HG02798 (cell line): ENCODE measurements around the gene OPHN1.
"Not testable (repeated sequence)": the region's sequence is repeated elsewhere in the genome, so short reads cannot be mapped to it uniquely, and the experiment has no call there.

ENCODE experiments used
- ATAC-seq: cut with Tn5 transposase; IDR thresholded peaks from one replicate; pipeline ENCODE4 v1.9.1; 2021; ENCODE audit warnings: mild to moderate bottlenecking; ENCODE audit not compliant: unreplicated experiment, poor library complexity

OPHN1 gene

GRCh38 chrX:68424719-68425118 lies 8.6 kb downstream of the OPHN1 start:
- ATAC-seq, result no peak

- ATAC-seq, result no peak
These were observed 10.8 kb downstream of the OPHN1 start for GRCh38 chrX:68422478-68422877.

DNA sequence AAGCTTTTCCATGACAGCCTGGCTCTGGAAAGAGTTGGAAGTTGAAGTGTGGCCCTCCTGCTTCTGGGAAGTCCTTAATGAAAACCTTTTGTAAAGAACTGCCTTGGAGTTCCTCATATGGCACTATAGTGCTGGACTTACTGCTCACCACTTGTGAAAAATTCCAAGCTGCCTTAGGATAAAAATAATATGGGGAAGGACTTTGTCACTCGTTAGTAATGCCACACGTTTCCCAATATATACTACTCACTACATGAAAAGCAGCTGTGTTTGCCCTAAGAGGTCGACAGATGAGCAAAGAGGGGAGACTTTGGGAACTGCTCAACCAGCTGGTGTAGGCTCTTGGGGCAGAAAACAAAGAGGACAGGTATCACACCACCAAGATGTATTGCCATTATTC lies 11.7 kb downstream of the OPHN1 start:
- ATAC-seq, result no peak

DNA sequence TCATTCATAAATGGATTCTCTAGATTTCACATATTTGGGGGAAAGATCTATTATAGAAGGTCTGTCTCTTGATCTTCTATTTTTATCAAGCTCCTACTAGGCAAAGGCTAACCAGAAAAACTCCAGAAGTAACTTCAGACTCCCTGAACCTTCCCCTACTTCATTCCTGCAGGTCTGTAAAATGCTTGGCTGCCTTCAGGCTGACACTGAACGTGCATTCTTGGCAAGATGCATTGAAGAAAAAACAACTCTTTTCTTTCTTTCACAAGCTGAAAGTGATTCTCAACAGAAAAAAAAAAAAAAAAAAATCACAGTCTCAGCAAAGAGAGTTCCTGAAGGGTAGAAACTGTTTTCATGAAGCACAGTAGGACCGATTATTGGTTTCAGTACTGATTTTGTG lies 12.7 kb downstream of the OPHN1 start:
- ATAC-seq, result no peak

DNA sequence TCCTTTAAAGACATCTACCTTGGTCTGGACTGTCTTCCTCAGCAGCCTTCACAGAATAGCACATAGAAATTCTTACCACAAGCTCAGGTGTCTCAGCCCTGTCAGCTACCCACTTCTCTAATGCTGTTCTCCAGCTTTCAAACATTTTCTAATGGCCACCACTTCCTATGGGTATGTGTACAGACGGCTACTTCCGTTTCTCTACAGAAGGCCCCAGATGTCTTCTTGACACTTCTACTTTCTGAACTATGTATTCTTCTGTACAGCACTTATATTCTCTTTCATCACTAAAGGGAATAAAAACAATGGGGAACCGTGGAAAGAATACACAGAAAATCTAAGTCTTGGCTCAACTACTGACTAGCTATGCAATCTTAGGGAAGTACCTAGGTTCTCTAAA lies 13.3 kb downstream of the OPHN1 start:
- ATAC-seq, result no peak

DNA sequence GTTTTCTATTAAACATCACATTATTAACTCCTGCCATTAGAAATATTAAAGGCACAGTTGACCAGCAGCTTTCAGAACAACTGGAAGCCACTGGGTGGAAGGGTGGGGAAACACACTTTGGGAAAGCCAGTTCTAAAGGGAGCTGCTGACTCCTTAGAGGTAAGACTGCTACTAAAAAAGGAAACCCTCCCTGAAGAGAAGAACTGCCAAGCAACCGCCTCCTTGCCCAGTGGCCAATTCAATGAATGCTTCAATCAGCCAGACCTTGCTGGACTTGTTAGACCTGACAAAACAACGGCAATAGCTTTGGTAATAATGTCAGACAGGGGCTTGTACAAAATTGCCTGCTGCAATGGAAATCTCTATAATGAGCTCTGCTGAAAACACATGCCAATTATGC lies 15.6 kb downstream of the OPHN1 start:
- ATAC-seq, result no peak

GRCh38 chrX:68416592-68416991 lies 16.7 kb downstream of the OPHN1 start:
- no peak for ATAC-seq

GRCh38 chrX:68415316-68415715 lies 18.0 kb downstream of the OPHN1 start:
- ATAC-seq, result no peak

GRCh38 chrX:68413254-68413653 lies 20.0 kb downstream of the OPHN1 start:
- ATAC-seq, result no peak

DNA sequence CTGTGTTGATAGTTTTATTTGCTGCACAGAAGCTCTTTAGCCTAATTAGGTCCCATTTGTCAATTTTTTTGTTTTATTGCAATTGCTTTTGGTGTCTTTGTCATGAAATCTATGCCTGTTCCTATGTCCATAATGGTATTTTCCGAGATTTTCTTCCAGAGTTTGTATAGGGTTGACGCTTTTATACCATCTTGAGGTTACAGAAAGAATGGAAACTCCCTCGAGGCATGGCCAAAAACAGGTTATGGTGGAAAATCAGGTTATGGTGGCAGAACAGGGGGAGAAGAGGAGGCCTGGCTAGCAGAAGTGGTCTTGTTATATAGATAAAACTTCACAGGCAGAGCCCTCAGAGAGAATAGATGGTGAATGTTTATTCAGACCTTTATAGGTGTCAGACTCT lies 21.6 kb downstream of the OPHN1 start:
- ATAC-seq, result no peak

GRCh38 chrX:68409194-68409593 lies 24.1 kb downstream of the OPHN1 start:
- ATAC-seq, result no peak

GRCh38 chrX:68403522-68403921 lies 29.8 kb downstream of the OPHN1 start:
- no peak for ATAC-seq

- ATAC-seq, result no peak
These were observed 30.3 kb downstream of the OPHN1 start for GRCh38 chrX:68403038-68403437.

GRCh38 chrX:68402094-68402493 lies 31.2 kb downstream of the OPHN1 start:
- ATAC-seq, result no peak

DNA sequence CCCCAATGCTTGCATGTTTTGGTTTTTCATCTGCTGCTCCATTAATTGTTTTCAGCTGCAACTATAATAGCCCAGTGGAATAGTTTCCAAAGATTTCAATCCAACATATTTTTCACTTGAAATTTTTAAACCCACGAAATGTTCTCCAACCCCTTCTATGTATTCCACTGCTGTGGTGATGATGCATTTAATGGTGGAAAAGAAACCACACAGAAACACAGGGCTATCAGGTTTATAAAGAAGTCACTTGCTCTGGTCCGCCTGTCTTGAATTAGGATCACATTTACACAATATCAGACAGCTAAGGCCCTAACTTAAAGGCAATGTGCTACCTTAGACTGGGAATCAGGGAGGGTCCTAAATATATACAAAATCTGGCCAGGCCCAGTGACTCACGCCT lies 35.0 kb downstream of the OPHN1 start:
- ATAC-seq, result no peak

GRCh38 chrX:68396953-68397352 lies 36.3 kb downstream of the OPHN1 start:
- no peak for ATAC-seq

DNA sequence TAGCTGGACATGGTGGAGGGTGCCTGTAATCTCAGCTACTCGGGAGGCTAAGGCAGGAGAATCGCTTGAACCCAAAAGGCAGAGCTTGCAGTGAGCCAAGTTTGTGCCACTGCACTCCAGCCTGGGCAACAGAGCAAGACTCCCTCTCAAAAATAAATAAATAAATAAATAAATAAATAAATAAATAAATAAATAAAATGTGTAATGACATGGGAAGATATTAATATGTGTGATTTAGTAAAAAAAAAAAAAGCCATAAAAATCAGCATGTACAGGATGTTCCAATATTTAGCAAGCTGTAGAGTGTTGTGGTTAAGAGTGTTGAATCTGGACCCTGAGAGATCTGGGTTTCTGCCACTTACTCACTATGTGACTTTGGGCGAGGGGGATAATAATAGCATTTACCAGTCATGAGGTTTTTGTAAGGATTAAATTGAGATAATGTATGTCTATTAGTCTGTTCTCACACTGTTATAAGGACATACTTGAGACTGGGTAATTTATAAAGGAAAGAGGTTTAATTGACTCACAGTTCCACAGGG lies 43.8 kb downstream of the OPHN1 start:
- not testable (repeated sequence) for ATAC-seq

GRCh38 chrX:68387776-68388175 lies 45.5 kb downstream of the OPHN1 start:
- ATAC-seq, result no peak

GRCh38 chrX:68383540-68383939 lies 49.8 kb downstream of the OPHN1 start:
- ATAC-seq, result no peak

DNA sequence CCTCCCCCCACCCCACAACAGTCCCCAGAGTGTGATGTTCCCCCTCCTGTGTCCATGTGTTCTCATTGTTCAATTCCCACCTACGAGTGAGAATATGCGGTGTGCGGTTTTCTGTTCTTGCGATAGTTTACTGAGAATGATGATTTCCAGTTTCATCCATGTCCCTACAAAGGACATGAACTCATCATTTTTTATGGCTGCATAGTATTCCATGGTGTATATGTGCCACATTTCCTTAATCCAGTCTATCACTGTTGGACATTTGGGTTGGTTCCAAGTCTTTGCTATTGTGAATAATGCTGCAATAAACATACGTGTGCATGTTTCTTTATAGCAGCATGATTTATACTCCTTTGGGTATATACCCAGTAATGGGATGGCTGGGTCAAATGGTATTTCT lies 55.7 kb downstream of the OPHN1 start:
- not testable (repeated sequence) for ATAC-seq

GRCh38 chrX:68376373-68376772 lies 56.9 kb downstream of the OPHN1 start:
- ATAC-seq, result no peak

DNA sequence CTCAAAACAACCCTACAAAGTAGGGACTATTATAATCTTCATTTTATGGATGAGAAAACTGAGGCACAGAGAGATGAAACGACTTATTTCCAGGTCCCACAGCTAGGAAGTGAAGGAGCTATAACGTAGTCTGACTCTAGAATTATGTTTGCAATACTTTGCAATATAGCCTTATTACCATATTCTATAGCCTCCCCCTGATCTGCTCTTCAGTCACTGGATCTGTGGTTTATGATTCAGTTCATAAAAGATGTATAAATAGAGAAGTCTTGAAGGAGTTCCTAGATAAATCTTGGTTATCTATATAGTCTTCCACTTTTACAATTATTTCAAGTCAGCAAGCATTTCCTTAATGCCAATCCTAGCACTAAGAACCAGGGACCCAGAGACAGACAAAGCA lies 57.5 kb downstream of the OPHN1 start:
- ATAC-seq, result no peak

GRCh38 chrX:68372665-68373064 lies 60.6 kb downstream of the OPHN1 start:
- no peak for ATAC-seq
